GM12878 (cell line): ENCODE results near the gene HAND1. TPM values are rescaled to one million over a fixed set of nuclear protein-coding genes. Genes with fewer than 3 reads are reported as not detected.

Experiments used
- IRF4 ChIP-seq: IDR thresholded peaks from 2 replicates; pipeline ENCODE4 v1.6.1; 2011; ENCODE audit warnings: low read depth, low read length
- ZSCAN29 ChIP-seq: fragments of 450-650 bp; IDR thresholded peaks from 2 replicates; pipeline ENCODE4 v1.6.1; 2017; ENCODE audit warnings: mild to moderate bottlenecking, moderate library complexity
- polyA plus RNA-seq, 11 experiments: library from polyadenylated mRNA; depleted of rRNA in 4 of 11; unstranded in 6 of 11; stranded (reverse) in 5 of 11; fragments of >200 nt; fragmentation: Nextera tagmentation in 4 of 11; fragmentation: Illumina TruSeq in 1 of 11; extraction: Ambion mirVana in 4 of 11; extraction: Trizol in 1 of 11; gene quantifications; 1 replicate in 1 of 11; 2 replicates in 10 of 11; pipeline versions ENCODE4 v1.2.1 to v1.2.3, GENCODE V29; 2011 to 2016; ENCODE audit warnings: inconsistent platforms in 2 of 11, missing spikeins in 2 of 11, low read depth in 1 of 11
- total RNA-seq, 4 experiments: library from RNA; depleted of rRNA in 3 of 4; stranded (reverse); fragments of >200 nt in 3 of 4; fragmentation: Illumina TruSeq in 1 of 4; extraction: Trizol in 1 of 4; gene quantifications; 2 replicates each; pipeline versions ENCODE4 v1.2.1 to v1.2.3, GENCODE V29; 2013 to 2021
- TF ChIP-seq, protein P1 (sequence below): fragments of 450-650 bp; formaldehyde crosslinking; IDR thresholded peaks from 2 replicates; pipeline ENCODE4 v1.4.0; 2022; ENCODE audit warnings: mild to moderate bottlenecking, moderate library complexity
- TF ChIP-seq, protein P2 (sequence below): fragments of 450-650 bp; IDR thresholded peaks from 2 replicates; pipeline ENCODE4 v1.6.1; 2016; ENCODE audit warnings: mild to moderate bottlenecking, moderate library complexity, borderline replicate concordance

The HAND1 gene
- total and polyA plus RNA-seq, 10 of the 15 experiments (the other 5 are each of a cell fraction or from before 2014, with no cell fraction given), result 0.06 to 0.41 (median 0.27) TPM; not detected in 4

DNA sequence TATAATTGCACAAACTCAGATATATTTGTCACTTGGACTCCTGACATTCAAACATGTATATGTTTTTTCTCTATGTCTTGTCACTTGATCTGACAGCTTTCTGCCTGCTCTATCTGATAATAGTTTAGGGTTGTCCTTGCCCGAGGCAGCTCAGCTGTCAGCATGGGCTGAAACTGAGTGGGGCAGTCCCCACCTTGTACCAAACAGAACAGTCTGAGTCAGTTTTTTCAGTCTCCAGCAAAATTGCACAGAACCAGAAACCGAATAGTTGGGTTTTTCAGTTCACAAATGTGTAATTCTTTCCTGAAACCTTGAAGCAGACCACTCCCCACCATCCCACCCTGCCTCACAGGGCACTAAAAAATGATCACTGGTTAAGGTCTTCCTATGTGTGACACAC is 9.5 kb upstream of the HAND1 start (continued):
- 0 out of 2 replicates have a peak, but pooled peaks have one; percentile 47 for TF ChIP-seq ZSCAN29
- TF ChIP-seq IRF4, result peak; percentile 89
- TF ChIP-seq, protein P1, sequence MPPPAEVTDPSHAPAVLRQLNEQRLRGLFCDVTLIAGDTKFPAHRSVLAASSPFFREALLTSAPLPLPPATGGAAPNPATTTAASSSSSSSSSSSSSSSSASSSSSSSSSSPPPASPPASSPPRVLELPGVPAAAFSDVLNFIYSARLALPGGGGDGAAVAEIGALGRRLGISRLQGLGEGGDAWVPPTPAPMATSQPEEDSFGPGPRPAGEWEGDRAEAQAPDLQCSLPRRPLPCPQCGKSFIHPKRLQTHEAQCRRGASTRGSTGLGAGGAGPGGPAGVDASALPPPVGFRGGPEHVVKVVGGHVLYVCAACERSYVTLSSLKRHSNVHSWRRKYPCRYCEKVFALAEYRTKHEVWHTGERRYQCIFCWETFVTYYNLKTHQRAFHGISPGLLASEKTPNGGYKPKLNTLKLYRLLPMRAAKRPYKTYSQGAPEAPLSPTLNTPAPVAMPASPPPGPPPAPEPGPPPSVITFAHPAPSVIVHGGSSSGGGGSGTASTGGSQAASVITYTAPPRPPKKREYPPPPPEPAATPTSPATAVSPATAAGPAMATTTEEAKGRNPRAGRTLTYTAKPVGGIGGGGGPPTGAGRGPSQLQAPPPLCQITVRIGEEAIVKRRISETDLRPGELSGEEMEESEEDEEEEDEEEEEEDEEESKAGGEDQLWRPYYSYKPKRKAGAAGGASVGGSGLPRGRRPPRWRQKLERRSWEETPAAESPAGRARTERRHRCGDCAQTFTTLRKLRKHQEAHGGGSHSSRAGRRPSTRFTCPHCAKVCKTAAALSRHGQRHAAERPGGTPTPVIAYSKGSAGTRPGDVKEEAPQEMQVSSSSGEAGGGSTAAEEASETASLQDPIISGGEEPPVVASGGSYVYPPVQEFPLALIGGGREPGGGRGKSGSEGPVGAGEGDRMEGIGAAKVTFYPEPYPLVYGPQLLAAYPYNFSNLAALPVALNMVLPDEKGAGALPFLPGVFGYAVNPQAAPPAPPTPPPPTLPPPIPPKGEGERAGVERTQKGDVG (CRISPR knock-in tag), result no peak
- TF ChIP-seq, protein P2, sequence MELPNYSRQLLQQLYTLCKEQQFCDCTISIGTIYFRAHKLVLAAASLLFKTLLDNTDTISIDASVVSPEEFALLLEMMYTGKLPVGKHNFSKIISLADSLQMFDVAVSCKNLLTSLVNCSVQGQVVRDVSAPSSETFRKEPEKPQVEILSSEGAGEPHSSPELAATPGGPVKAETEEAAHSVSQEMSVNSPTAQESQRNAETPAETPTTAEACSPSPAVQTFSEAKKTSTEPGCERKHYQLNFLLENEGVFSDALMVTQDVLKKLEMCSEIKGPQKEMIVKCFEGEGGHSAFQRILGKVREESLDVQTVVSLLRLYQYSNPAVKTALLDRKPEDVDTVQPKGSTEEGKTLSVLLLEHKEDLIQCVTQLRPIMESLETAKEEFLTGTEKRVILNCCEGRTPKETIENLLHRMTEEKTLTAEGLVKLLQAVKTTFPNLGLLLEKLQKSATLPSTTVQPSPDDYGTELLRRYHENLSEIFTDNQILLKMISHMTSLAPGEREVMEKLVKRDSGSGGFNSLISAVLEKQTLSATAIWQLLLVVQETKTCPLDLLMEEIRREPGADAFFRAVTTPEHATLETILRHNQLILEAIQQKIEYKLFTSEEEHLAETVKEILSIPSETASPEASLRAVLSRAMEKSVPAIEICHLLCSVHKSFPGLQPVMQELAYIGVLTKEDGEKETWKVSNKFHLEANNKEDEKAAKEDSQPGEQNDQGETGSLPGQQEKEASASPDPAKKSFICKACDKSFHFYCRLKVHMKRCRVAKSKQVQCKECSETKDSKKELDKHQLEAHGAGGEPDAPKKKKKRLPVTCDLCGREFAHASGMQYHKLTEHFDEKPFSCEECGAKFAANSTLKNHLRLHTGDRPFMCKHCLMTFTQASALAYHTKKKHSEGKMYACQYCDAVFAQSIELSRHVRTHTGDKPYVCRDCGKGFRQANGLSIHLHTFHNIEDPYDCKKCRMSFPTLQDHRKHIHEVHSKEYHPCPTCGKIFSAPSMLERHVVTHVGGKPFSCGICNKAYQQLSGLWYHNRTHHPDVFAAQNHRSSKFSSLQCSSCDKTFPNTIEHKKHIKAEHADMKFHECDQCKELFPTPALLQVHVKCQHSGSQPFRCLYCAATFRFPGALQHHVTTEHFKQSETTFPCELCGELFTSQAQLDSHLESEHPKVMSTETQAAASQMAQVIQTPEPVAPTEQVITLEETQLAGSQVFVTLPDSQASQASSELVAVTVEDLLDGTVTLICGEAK, result no peak
